Right atrium auricular region (tissue), 2 donors: ENCODE data around the gene CEP57L1. TPM values are rescaled to one million over a fixed set of nuclear protein-coding genes. Genes with fewer than 3 reads are reported as not detected.
"Not testable (repeated sequence)": the region's sequence is repeated elsewhere in the genome, so short reads cannot be mapped to it uniquely, and the experiment has no call there.

ENCODE experiments used
- DNase-seq: peaks from one replicate; pipeline ENCODE4 v3.0.0-alpha.2; 2019; ENCODE audit warnings: low spot score
- H3K27ac ChIP-seq, 2 donors: fragments of 200-600 bp; sonication (generic); 1 replicate in 1 of 2; 2 replicates in 1 of 2; pipeline ENCODE4 v1.5.1; 2016 to 2019
- H3K27me3 ChIP-seq, 2 donors: fragments of 200-600 bp; sonication (generic); one replicate each; pipeline versions ENCODE4 v1.5.1 to v1.6.0; 2017 to 2019
- H3K36me3 ChIP-seq: fragments of 200-600 bp; sonication (generic); one replicate; pipeline ENCODE4 v1.5.1; 2016
- H3K4me1 ChIP-seq, 2 donors: fragments of 200-600 bp; sonication (generic); one replicate each; pipeline versions ENCODE4 v1.5.1 to v1.6.0; 2017 to 2019
- H3K4me3 ChIP-seq, 2 donors: fragments of 200-600 bp; sonication (generic); 1 replicate in 1 of 2; 2 replicates in 1 of 2; pipeline ENCODE4 v1.5.1; 2017 to 2019; ENCODE audit warnings: mild to moderate bottlenecking in 1 of 2, moderate library complexity in 1 of 2
- H3K9me3 ChIP-seq, 2 donors: fragments of 200-600 bp; sonication (generic); one replicate each; pipeline ENCODE4 v1.5.1; 2019
- total RNA-seq, 2 donors: library from RNA; depleted of rRNA; stranded (reverse); fragments of >200 nt; gene quantifications; one replicate each; pipeline ENCODE4 v1.1.0, GENCODE V29; 2016
- TF ChIP-seq, protein P1 (sequence below), 2 donors: fragments of 200-600 bp; sonication (generic); IDR thresholded peaks; one replicate each; pipeline ENCODE4 v1.5.1; 2019; ENCODE audit warnings: antibody characterized with exemption in 2 of 2

Gene CEP57L1
- total RNA-seq, 2 donors from 2014 or later, result 6.9 to 15.6 TPM

DNA sequence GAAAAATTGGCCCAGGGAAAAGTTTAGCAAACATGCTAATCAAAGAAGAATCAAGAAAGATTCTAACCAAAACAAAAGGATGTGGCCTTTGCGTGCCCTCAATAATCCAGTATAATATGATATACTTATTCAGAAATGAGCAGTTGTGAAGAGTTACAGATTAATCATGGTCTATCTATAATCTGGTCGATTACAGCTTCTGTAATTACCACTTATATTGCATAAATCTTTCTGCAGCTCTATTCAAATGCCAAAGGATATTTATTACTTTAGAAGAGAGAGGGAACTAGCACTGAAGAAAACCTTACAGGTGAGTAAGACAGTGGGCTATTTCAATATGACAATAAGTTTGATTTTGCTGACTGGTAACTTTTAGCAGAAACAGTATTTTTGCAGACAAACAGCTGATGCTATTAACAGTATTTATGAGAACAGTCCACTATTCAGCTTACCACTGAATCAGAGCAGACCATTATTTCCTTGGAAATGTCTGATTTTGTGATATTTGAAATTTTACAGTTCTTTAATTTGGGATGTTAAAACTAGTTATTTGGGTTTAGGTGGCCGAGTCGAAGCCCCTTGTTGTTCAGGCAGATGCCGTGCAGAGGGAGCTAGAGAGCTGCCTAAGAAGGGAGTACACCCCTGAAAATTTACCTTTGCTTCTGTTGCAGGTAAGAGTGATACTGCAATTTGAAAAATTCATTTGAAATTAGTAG is 92.2 kb downstream of the CEP57L1 start:
- DNase-seq, result no peak
- TF ChIP-seq, protein P1, sequence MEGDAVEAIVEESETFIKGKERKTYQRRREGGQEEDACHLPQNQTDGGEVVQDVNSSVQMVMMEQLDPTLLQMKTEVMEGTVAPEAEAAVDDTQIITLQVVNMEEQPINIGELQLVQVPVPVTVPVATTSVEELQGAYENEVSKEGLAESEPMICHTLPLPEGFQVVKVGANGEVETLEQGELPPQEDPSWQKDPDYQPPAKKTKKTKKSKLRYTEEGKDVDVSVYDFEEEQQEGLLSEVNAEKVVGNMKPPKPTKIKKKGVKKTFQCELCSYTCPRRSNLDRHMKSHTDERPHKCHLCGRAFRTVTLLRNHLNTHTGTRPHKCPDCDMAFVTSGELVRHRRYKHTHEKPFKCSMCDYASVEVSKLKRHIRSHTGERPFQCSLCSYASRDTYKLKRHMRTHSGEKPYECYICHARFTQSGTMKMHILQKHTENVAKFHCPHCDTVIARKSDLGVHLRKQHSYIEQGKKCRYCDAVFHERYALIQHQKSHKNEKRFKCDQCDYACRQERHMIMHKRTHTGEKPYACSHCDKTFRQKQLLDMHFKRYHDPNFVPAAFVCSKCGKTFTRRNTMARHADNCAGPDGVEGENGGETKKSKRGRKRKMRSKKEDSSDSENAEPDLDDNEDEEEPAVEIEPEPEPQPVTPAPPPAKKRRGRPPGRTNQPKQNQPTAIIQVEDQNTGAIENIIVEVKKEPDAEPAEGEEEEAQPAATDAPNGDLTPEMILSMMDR (IDR thresholded peaks at IDR 0.05), result peak; percentile 77 to 95
- no peaks in the 10 kb centered on the region for H3K36me3 ChIP-seq
- H3K4me3 ChIP-seq, result no peak overlapping the region
- no peak overlapping the region for H3K27ac ChIP-seq
- H3K4me1 ChIP-seq, result no peaks in the 10 kb centered on the region
- H3K27me3 ChIP-seq, result no peaks in the 10 kb centered on the region
- H3K9me3 ChIP-seq, result peaks cover 0 to 3% of the 10 kb centered on the region in 2 donors

DNA sequence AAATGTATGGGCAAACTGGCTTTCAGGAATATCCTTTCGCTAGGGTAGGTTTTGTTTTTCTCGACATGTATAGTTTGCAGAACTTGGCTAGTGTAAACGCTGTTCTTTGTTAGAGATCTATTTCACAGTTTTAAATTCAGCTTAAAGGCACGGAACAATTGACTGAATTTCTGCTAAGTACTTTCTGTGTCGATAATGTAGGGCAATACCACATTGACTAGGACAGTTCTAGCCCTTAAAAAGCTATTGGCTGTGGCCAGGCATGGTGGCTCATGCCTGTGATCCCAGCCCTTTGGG is 92.8 kb downstream of the CEP57L1 start:
- H3K4me3 ChIP-seq, result no peak overlapping the region
- H3K27me3 ChIP-seq, result no peaks in the 10 kb centered on the region
- TF ChIP-seq, protein P1 (IDR thresholded peaks at IDR 0.05), result peak in 1 of 2 donors; percentile 3
- H3K4me1 ChIP-seq, result no peaks in the 10 kb centered on the region
- H3K9me3 ChIP-seq, result peaks cover 0 to 3% of the 10 kb centered on the region in 2 donors
- no peaks in the 10 kb centered on the region for H3K36me3 ChIP-seq
- no peak for DNase-seq
- H3K27ac ChIP-seq, result no peak overlapping the region

DNA sequence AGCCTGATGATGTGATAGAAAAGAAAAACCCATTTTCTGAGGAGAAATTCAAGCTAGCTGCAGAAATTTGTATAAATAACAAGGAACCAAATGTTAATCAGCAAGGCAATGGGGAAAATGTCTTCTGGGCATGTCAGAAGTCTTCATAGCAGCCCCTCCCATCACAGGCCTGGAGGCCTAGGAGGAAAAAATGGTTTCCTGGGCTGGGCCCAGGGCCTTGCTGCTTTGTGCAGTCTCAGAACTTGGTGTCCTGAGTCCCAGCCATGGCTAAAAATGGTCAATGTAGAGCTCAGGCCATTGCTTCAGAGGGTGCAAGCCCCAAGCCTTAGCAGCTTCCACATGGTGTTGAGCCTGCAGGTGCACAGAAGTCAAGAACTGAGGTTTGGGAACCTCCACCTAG is 96.1 kb downstream of the CEP57L1 start:
- H3K4me1 ChIP-seq, H3K9me3 ChIP-seq: not testable (repeated sequence)

DNA sequence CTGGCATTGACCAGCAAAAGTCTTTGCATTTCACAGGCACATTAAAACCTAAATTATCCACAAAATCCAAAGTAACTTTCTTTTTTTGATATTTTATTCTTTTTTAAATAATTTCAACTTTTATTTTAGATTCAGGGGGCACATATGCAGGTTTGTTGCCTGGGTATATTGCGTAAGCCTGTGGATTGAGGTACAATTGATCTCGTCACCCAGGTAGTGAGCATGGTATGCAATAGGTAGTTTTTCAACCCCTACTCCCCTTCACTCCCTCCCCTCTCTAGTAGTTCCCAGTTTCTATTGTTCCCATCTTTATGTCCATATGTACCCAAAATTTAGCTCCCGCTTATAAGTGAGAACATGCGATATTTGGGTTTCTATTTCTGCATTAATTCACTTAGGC is 97.6 kb downstream of the CEP57L1 start:
- DNase-seq, result no peak
- TF ChIP-seq, protein P1 (IDR thresholded peaks at IDR 0.05), result no peak

More for the DNA sequence above, 96.1 kb downstream of the CEP57L1 start:
- H3K27ac ChIP-seq, DNase-seq, H3K36me3 ChIP-seq, H3K4me3 ChIP-seq, H3K27me3 ChIP-seq: not testable (repeated sequence)

DNA sequence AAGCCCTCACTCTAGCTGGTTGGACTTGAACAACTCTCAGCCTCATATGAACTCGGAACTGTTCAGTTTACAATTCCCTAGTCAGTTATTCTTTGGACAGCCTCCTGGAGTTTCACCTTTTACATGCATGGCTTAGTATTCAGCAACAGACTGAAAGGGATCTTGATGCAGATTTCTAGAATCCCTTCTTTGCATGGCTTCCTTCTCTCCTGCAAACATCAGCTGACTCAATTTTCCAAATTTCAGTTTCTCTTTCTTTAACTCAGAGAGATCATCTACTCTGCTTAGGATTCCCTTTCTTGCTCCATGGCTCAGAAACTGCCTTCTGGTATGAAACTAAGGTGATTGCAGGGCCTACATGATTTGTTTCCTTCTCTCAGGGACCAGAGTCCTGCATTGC is 99.6 kb downstream of the CEP57L1 start:
- Histone ChIP-seq H3K36me3 (no peaks in the 10 kb centered on the region), H3K9me3 (peaks cover 0 to 3% of the 10 kb centered on the region in 2 donors), H3K4me3 (no peak overlapping the region), H3K27me3 (no peaks in the 10 kb centered on the region), H3K4me1 (no peaks in the 10 kb centered on the region), H3K27ac (no peak overlapping the region)
- TF ChIP-seq, protein P1 (IDR thresholded peaks at IDR 0.05), result no peak
- DNase-seq, result no peak

More for the DNA sequence above, 97.6 kb downstream of the CEP57L1 start:
- Histone ChIP-seq H3K27ac (no peak overlapping the region), H3K4me3 (no peak overlapping the region), H3K27me3 (no peaks in the 10 kb centered on the region), H3K9me3 (peaks cover 0 to 3% of the 10 kb centered on the region in 2 donors), H3K4me1 (no peaks in the 10 kb centered on the region), H3K36me3 (no peaks in the 10 kb centered on the region)

DNA sequence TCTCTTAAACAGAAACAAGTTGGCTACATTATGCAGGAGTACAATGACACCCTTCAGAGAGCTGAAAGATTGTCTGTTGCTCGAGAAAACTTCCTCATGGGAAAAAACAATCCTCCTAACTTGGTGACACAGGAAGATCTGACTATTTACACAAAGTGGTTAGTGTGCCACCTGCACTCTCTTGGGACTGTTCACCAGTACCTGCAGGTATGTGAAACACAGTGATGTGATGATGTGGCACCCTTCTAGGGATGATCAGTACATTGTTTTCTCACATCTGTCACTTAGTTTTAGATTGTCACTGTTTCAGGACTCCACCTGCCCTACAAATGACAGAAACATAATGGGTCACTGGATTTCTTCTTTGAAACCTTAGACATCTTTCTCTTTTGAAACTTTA is 101.8 kb downstream of the CEP57L1 start:
- no peaks in the 10 kb centered on the region for H3K27me3 ChIP-seq
- H3K36me3 ChIP-seq, result no peaks in the 10 kb centered on the region
- no peak overlapping the region for H3K4me3 ChIP-seq
- no peaks in the 10 kb centered on the region for H3K9me3 ChIP-seq
- H3K4me1 ChIP-seq, result no peaks in the 10 kb centered on the region
- no peak overlapping the region for H3K27ac ChIP-seq
- TF ChIP-seq, protein P1 (IDR thresholded peaks at IDR 0.05), result no peak
- DNase-seq, result no peak
